ENCODE measurements around the gene PRKAR2A. TPM values are rescaled to one million over a fixed set of nuclear protein-coding genes. Genes with fewer than 3 reads are reported as not detected.

PRKAR2A gene
- total and polyA plus RNA-seq, 10 of the 15 experiments (the other 5 are each of a cell fraction or from before 2014, with no cell fraction given) = 9.8 to 46.2 (median 13.2) TPM

- no peak for FAIRE-seq
- Histone ChIP-seq H3K27ac (ENCODE audit: control insufficient read depth, insufficient read depth) (peak overlapping the region; percentile 23; the same call in 1 of the 2 replicates), H3K4me1 (ENCODE audit: control insufficient read depth, insufficient read depth, low read length) (peaks cover 14% of the 10 kb centered on the region), H4K20me1 (ENCODE audit: control insufficient read depth, insufficient read depth) (no peaks in the 10 kb centered on the region), H3K36me3 (ENCODE audit: control insufficient read depth in 2 of 2, insufficient read depth in 2 of 2, low read length in 1 of 2) (peaks cover 0 to 3% of the 10 kb centered on the region in 2 experiments; a peak in 1 of 4 replicates), H3K9ac (ENCODE audit: control insufficient read depth, insufficient read depth, low read length) (no peak overlapping the region), H3K4me3 (no peak overlapping the region), H2AFZ (ENCODE audit: control insufficient read depth, low read depth, low read length) (peak overlapping the region; percentile 11; the same call in 1 of the 2 replicates), H3K27me3 (replicated peaks in 1 of 2; ENCODE audit: control insufficient read depth in 2 of 2, insufficient read depth in 2 of 2, low read length in 1 of 2) (no peaks in the 10 kb centered on the region), H3K4me2 (ENCODE audit: control insufficient read depth, insufficient read depth) (peak overlapping the region; percentile 3; the same call in 1 of the 2 replicates), H3K79me2 (ENCODE audit: control insufficient read depth, insufficient read depth, low read length) (no peaks in the 10 kb centered on the region), H3K9me3 (replicated peaks; ENCODE audit: control insufficient read depth, insufficient read depth, low read length) (no peaks in the 10 kb centered on the region)
- peak; percentile 57; the same call in 1 of the 2 replicates for TF ChIP-seq DPF2 (IDR thresholded peaks at IDR 0.05)
- TF ChIP-seq SPI1 (IDR thresholded peaks at IDR 0.05; ENCODE audit: borderline replicate concordance, insufficient read depth, low read depth, low read length) = peak; percentile 91
- TF ChIP-seq PAX8 (IDR thresholded peaks at IDR 0.05) = no peak
- peak in 1 of 2 experiments; percentile 52; a peak in 2 of 4 replicates for TF ChIP-seq IKZF2 (IDR thresholded peaks at IDR 0.05)
- TF ChIP-seq RUNX3 (IDR thresholded peaks at IDR 0.05; ENCODE audit: low read length) = peak; percentile 46
- TF ChIP-seq RFX5 (IDR thresholded peaks at IDR 0.05; ENCODE audit: low read depth, low read length) = no peak
- peak; percentile 43; the same call in 1 of the 2 replicates for TF ChIP-seq MTA2 (IDR thresholded peaks at IDR 0.05; ENCODE audit: low read depth)
- TF ChIP-seq NFIC (IDR thresholded peaks at IDR 0.05; ENCODE audit: low read depth, low read length) = 0 out of 2 replicates have a peak, but pooled peaks have one; percentile 19
- peak; percentile 55; the same call in 1 of the 2 replicates for TF ChIP-seq IKZF1 (conservative IDR thresholded peaks at IDR 0.05)
- 0 out of 2 replicates have a peak, but pooled peaks have one; percentile 33 for TF ChIP-seq PAX5 (IDR thresholded peaks at IDR 0.05; ENCODE audit: borderline replicate concordance, low read depth, low read length)
- TF ChIP-seq EED (IDR thresholded peaks at IDR 0.05; ENCODE audit: low read depth) = peak; percentile 44
- TF ChIP-seq FOXK2 (IDR thresholded peaks at IDR 0.05) = no peak
- TF ChIP-seq YY1 (IDR thresholded peaks at IDR 0.05; ENCODE audit: low read depth, low read length) = peak; percentile 54; the same call in 1 of the 2 replicates
- TF ChIP-seq ATF7 (IDR thresholded peaks at IDR 0.05; ENCODE audit: low read depth) = no peak
- peak; percentile 59; the same call in 1 of the 2 replicates for TF ChIP-seq RELB (IDR thresholded peaks at IDR 0.05; ENCODE audit: low read depth)
- BruUV-seq (replicated peaks) = no TSS peak
- DNase-seq (ENCODE audit: low read depth, low spot score) = no peak
- peak; percentile 91 for ATAC-seq
- CTCF ChIA-PET = interaction anchor here (0.5 to 2.3 kb wide), 2 partner anchors 18 to 80 kb away, joined by 3 to 8 read pairs; partner anchors contain the start of gene SLC25A20
- in situ Hi-C loops (cut with MboI) (no loop called here), intact Hi-C loops (cut with micrococcal nuclease; ENCODE audit: unreplicated experiment) (no loop called here)
- RAD21 ChIA-PET (ENCODE audit: unreplicated experiment) = interaction anchor here (1.1 kb wide), 1 partner anchor 140 kb away, joined by 3 read pairs; no protein-coding TSS in a partner anchor
- SMC1A ChIA-PET (ENCODE audit: uncharacterized antibody, unreplicated experiment) = interaction anchor here (0.6 to 1.5 kb wide), 4 partner anchors 10 to 40 kb away, joined by 3 to 10 read pairs (median 3); no protein-coding TSS in a partner anchor
- POLR2A ChIA-PET = interaction anchor here (0.5 to 1.9 kb wide), 6 partner anchors 12 to 400 kb away, joined by 3 to 5 read pairs (median 3); partner anchors contain the start of gene SLC25A20
- WGBS (ENCODE audit: insufficient coverage, insufficient replicate concordance, low lambda C conversion rate, missing lambda C conversion rate) = 71% methylated on average over 6 of the region's 6 CpGs
Observed at GRCh38 chr3:48879307-48879993, 31.8 kb upstream of the PRKAR2A start.
